Stimulated activated naive CD8-positive, alpha-beta T cell treated with anti-CD3 and anti-CD28 coated beads, Interleukin-15, amount 100 ng/mL, for 72 hours (primary cell): ENCODE measurements around the gene C1orf52.
"Not testable (repeated sequence)": the region's sequence is repeated elsewhere in the genome, so short reads cannot be mapped to it uniquely, and the experiment has no call there.

Experiments used
- ATAC-seq: fragments of 150-1000 bp; cut with Tn5 transposase; 2 replicates; pipeline ENCODE4 v1.10.0; 2021; ENCODE audit warnings: mild to moderate bottlenecking, moderate library complexity
- DNase-seq, 2 donors: peaks; one replicate each; pipeline ENCODE4 v3.0.0; 2021 to 2022
- H3K27ac Mint-ChIP-seq, 2 donors: one replicate each; pipeline ENCODE4 v1.8.0; 2022; ENCODE audit warnings: mild to moderate bottlenecking in 2 of 2, mixed read lengths in 2 of 2, moderate library complexity in 2 of 2
- H3K27me3 Mint-ChIP-seq: one replicate; pipeline ENCODE4 v1.8.0; 2022; ENCODE audit warnings: mixed read lengths
- H3K4me1 Mint-ChIP-seq: one replicate; pipeline ENCODE4 v1.8.0; 2022; ENCODE audit warnings: mild to moderate bottlenecking, mixed read lengths
- H3K4me3 Mint-ChIP-seq, 2 donors: one replicate each; pipeline ENCODE4 v1.8.0; 2022; ENCODE audit warnings: mild to moderate bottlenecking in 2 of 2, mixed read lengths in 2 of 2, moderate library complexity in 1 of 2
- H3K9me3 Mint-ChIP-seq, 2 donors: one replicate each; pipeline ENCODE4 v1.8.0; 2022; ENCODE audit warnings: mixed read lengths in 2 of 2

Gene C1orf52

DNA sequence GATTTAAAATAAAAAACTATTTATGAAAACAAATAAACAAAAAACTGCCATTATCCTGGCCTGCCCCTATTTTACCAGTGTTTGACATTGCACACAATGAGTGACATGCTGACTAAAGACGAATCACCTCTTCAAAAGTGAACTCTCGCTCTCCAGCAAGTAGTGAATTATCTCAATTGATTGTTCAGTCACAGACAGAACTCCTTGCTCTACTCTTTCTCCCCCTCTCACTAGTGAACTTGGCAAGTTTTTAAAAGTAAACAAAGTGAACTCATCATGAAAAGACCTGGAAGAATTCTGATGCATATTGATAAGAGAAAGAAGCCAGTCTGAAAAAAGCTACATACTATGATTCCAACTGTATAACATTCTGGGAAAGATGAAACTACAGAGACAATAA lies 4.7 kb upstream of the C1orf52 start:
- no peaks in the 10 kb centered on the region for H3K27me3 Mint-ChIP-seq
- no peak overlapping the region for H3K27ac Mint-ChIP-seq
- no peak overlapping the region for H3K4me3 Mint-ChIP-seq

DNA sequence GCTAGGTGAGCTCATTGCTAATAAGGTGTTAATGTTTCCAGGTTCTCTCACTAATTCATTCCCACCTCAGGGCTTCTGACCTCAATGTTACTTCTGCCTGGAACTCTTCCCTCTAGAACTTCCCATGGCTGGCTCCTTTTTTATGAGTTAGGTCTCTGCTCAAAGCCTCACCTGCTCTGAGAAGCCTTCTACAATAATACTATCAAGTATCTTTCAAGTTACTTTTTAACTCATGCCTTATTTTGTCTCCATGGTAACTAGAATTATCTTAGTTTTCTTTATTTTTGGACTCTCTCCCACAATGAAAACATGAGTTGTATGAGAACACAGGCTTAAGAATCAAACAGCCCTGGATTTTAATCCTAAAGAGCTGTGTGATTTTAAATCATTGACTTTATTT lies 3.5 kb upstream of the C1orf52 start:
- H3K27me3 Mint-ChIP-seq: no peaks in the 10 kb centered on the region
- no peak overlapping the region for H3K27ac Mint-ChIP-seq
- no peak overlapping the region for H3K4me3 Mint-ChIP-seq
- DNase-seq (no peak), ATAC-seq (no peak)
- no peaks in the 10 kb centered on the region for H3K9me3 Mint-ChIP-seq
- H3K4me1 Mint-ChIP-seq: peaks cover 16% of the 10 kb centered on the region

More for the DNA sequence above, 4.7 kb upstream of the C1orf52 start:
- Mint-ChIP-seq H3K9me3 (no peaks in the 10 kb centered on the region), H3K4me1 (peaks cover 9% of the 10 kb centered on the region)
- ATAC-seq (no peak), DNase-seq (no peak)

DNA sequence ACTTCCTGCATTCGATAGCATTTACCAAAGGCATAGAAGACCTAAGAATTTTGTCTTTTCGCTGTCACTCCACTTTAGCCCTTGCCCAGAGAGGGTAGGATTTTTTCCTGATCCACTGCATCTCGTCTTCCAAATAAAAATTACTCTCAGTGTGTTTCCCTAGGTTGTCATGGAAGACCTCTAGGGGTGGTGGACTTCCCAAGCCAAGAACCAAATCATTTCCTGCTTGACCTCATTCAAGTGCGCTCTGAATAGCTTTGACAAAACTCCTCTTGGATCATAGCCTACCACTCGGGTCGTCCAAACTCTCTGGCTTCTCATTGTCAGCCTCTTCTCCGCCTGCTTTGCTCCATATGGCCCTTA lies 431 bp upstream of the C1orf52 start:
- Mint-ChIP-seq H3K4me1 (peaks cover 41% of the 10 kb centered on the region), H3K27ac (peak overlapping the region in 1 of 2 donors; percentile 31), H3K27me3 (no peaks in the 10 kb centered on the region), H3K9me3 (no peaks in the 10 kb centered on the region), H3K4me3 (peak overlapping the region; percentile 96 to 98)
- ATAC-seq (no peak), DNase-seq (no peak)

DNA sequence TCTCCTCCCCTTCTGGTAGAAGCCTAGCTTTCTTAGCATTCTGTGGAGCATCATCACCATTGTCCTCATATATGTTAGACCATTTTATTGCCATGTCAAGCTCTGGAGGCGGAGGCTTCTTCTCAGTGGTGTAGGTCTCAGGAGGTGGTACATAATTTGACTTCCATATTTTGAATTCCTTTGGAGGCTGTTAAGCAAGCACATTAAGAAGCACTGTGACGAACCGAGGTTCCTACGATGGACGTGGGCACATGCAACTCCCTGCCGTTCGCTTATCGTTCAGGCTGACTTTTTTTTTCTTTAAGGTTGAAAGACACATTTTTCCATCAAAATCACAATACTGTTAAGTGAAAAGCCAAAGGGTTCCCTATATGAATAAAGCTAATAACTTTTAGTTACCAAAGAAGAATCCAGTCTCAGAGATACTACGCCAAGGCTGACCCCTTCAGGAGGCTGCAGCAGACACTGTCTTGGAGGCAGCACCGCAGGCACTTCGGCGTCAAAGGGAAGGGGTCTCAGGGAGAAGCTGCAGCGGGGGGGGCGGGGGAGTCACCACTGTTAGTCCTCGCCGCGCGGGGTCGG lies 835 bp downstream of the C1orf52 start:
- Mint-ChIP-seq H3K4me3 (peak overlapping the region; percentile 96 to 98), H3K4me1 (peaks cover 49% of the 10 kb centered on the region), H3K27ac (peak overlapping the region; percentile 86 to 98), H3K9me3 (no peaks in the 10 kb centered on the region), H3K27me3 (no peaks in the 10 kb centered on the region)
- DNase-seq: no peak
- no peak for ATAC-seq

DNA sequence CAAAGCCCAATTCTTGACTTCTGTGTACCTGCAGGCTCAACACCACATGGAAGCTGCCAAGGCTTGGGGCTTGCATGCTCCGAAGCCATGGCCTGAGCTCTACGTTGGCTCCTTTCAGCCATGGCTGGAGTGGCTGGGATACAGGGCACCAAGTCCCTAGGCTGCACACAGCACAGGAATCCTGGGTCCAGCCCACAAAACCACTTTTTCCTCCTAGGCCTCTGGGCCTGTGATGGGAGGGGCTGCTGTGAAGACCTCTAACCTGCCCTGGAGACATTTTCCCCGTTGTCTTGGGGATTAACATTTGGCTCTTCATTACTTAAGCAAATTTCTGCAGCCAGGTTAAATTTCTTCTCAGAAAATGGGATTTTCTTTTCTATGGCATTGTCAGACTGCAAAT lies 10.4 kb downstream of the C1orf52 start:
- Mint-ChIP-seq H3K4me1 (peaks cover 20% of the 10 kb centered on the region), H3K9me3 (peaks cover 9 to 15% of the 10 kb centered on the region in 2 donors)
- H3K4me3 Mint-ChIP-seq, ATAC-seq, H3K27me3 Mint-ChIP-seq, H3K27ac Mint-ChIP-seq, DNase-seq: not testable (repeated sequence)

DNA sequence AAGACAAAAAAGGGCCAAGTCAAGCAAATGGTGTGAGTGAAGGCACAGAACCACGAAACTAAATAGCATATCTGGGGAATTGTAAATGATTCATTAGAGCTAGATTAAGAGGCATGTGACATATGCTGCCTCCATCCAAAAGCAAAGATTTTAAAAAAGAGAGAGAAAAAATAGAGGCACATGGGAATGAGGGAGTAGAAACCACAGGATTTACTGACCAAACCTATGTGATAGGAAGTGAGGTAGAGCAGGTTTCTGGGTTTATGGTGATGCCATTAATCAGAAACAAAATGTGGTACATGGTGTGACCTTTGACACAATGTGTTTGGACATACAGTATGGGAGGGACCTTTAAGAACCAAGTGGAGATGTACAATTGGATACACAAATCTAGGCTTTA lies 13.6 kb downstream of the C1orf52 start:
- H3K9me3 Mint-ChIP-seq: peaks cover 9 to 15% of the 10 kb centered on the region in 2 donors
- H3K4me3 Mint-ChIP-seq: no peak overlapping the region
- DNase-seq (no peak), ATAC-seq (no peak)
- peaks cover 14% of the 10 kb centered on the region for H3K4me1 Mint-ChIP-seq
- no peaks in the 10 kb centered on the region for H3K27me3 Mint-ChIP-seq
- H3K27ac Mint-ChIP-seq: no peak overlapping the region

DNA sequence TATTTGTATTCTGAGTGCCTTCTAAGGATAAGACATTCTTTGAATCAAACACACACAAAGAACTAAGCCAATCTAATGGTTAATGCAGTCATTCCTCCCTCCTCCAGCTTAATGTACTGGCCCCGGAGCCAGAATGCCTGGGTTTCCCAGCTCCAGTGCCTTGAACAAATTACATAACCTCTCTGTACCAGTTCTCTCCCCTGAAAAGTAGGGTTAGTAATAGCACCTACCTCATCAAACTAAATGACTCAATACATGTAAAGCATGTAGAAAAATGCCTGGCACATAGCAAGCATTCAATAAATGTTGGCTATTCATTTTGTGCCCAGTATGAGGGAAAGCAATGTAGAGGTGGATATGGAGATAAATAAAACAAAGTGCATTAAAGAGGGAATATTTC lies 14.0 kb downstream of the C1orf52 start:
- no peak overlapping the region for H3K27ac Mint-ChIP-seq
- H3K27me3 Mint-ChIP-seq: no peaks in the 10 kb centered on the region
- no peak for ATAC-seq
- H3K9me3 Mint-ChIP-seq: peaks cover 9 to 15% of the 10 kb centered on the region in 2 donors
- H3K4me3 Mint-ChIP-seq: no peak overlapping the region
- DNase-seq: no peak
- peaks cover 17% of the 10 kb centered on the region for H3K4me1 Mint-ChIP-seq

DNA sequence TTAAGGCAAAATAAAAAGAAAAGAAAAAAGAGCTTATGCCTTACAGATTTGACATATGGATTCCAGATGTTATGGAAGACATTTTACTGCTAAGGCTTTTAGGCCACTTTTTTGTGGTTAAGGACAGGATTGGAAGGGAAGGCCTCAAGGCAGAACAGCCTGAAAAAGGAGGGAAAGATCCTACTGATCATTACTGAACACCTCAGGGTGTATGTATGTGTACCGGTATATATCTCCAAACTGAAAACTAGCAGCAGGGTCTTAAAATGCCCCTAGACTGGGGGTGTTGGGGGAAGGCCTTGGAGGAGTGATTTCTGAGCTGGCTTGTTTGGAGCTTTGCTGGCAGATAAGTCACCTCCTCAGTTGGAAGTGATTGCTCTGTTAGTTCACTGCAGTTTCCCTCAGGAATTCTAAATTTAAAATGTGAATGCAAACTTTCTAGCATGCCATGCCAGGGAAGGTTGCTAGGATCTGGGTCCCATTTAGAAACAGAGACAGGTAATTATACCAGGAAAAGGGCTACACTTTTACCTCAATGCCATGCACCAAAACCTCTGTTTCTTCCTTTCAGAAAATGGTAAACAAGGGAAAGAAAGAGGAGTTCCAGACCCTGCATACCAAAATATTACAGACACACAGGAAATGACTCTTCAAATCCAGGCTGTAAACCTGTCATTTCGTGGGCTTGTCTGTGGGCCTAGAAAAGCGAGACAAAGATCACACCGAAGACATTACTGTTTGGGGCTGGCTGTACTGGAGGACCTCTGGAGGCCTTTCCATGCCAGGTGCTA lies 15.0 kb downstream of the C1orf52 start:
- Mint-ChIP-seq H3K27ac (no peak overlapping the region), H3K27me3 (no peaks in the 10 kb centered on the region), H3K4me3 (no peak overlapping the region), H3K9me3 (peaks cover 4 to 11% of the 10 kb centered on the region in 2 donors), H3K4me1 (peaks cover 21% of the 10 kb centered on the region)
- no peak for DNase-seq
- ATAC-seq: no peak

DNA sequence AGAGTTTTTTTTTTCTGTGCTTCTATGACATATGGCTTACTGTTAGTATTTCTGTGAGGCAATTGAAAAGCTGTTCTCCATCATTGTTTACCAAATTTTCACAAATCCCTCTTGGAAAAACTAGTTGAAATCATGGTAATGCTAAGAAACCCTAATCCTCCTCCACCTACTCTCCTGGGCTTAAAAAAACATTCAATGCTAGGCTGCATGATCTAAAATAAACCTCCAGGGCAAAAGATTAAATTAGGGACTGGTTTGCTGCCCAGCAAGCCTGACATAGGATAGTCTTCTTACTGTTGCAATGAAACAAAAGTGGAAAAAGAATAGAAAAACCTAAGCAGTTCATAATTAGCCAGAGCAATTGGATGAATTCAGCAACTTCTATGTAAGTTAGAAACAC lies 16.1 kb downstream of the C1orf52 start:
- H3K4me3 Mint-ChIP-seq: no peak overlapping the region

DNA sequence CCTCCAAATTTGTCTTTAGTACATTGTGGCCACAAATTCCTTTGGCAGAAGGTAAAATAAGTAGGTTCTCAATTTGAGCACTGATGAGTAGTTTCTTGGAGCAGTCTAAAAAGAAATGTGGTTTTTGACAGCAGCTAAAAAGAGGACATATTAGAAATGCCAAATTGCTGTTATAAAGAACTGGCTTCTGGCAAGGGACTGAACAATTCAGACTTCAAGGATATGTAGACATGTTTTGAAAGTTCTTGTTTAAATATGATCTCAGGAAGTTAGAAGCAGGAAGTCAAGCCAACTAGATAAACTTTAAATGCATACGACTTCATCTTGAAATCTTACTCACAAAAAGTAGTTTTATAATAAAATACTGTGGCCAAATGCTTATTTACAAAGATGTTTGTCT lies 18.8 kb downstream of the C1orf52 start:
- peaks cover 21% of the 10 kb centered on the region for H3K4me1 Mint-ChIP-seq
- DNase-seq: no peak
- no peak overlapping the region for H3K4me3 Mint-ChIP-seq
- no peak overlapping the region for H3K27ac Mint-ChIP-seq
- no peaks in the 10 kb centered on the region for H3K9me3 Mint-ChIP-seq
- H3K27me3 Mint-ChIP-seq: no peaks in the 10 kb centered on the region
- ATAC-seq: no peak

More for the DNA sequence above, 16.1 kb downstream of the C1orf52 start:
- ATAC-seq: no peak
- Mint-ChIP-seq H3K27ac (no peak overlapping the region), H3K4me1 (peaks cover 21% of the 10 kb centered on the region), H3K27me3 (no peaks in the 10 kb centered on the region), H3K9me3 (peaks cover 0 to 5% of the 10 kb centered on the region in 2 donors)
- DNase-seq: no peak

DNA sequence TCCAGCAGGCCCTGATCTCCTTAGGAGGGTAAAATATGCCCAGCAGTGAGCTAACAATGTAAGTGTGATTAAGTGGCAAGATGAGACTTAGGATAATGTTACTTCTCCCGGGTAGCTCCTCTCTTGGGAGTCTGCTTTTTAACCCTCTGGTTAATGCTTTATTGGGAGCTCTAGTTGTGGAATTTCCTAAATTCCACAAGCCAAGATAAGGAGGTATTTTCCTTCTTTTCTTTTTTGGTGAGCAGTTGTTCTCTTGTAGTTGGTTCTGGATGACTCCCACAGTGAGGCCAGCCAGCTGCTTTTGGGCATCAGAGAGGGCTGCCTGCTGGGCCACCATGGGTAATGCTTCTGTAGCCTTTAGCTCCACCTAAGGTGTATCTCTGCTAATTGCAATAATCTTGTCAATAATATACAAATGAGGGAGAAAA lies 19.3 kb downstream of the C1orf52 start:
- Mint-ChIP-seq H3K27ac (no peak overlapping the region), H3K9me3 (no peaks in the 10 kb centered on the region), H3K4me1 (peaks cover 21% of the 10 kb centered on the region), H3K4me3 (no peak overlapping the region), H3K27me3 (no peaks in the 10 kb centered on the region)
- ATAC-seq: peak; percentile 91
- peak in 1 of 2 donors; percentile 31 for DNase-seq

DNA sequence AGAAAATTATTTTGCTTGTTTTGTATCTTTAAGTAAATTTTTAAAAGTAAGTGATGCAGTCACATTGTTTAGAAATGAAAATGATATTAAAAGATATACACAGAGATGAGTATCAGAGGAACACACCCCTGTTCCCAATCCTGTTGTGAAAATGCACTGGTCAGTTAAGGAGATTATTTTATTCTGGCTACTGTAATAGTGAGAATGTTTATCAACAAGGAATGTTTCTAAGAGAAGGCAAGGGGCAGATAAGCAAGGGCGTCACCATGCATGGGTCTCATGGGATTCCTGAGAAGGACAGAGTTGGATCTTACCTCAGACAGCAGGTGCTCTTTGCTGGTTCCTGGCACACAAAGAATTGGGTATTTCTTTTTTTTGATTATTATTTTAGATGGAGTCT lies 21.8 kb downstream of the C1orf52 start:
- Mint-ChIP-seq H3K4me1 (peaks cover 13% of the 10 kb centered on the region), H3K9me3 (no peaks in the 10 kb centered on the region), H3K4me3 (no peak overlapping the region), H3K27me3 (no peaks in the 10 kb centered on the region), H3K27ac (no peak overlapping the region)
- DNase-seq (no peak), ATAC-seq (no peak)

DNA sequence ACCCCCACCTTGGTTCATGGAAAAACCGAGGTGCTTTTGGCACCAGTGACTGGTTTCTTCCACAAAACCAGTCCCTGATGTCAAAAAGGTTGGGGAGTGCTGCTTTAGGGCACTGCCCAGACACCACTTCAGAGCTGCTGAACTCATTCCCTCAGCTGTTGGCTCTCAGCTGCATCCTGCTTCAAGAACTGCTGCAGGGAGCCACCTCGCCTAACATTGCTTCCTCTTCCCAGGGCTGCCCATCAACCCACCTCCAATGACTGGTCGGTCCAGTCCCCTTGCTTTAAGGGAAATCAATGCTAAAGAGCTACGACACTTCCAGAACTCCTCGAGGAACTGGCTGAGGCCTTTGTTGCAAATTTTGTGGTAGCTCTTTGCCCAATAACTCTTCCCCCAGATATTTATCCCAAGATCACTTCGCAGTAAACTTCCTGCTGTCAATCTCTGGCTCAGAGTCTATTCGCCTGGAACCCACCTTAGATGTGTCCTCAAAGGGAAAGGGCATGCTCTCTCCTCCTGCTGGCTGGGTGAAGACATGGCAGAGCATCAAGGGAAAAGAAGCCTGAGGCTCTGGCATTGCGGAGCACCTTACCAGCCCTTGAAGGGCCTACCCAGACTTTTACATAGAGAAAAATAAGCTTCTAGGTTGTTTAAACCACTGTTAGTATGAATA lies 29.0 kb downstream of the C1orf52 start:
- peak; percentile 57 for ATAC-seq
- Mint-ChIP-seq H3K4me1 (peaks cover 5% of the 10 kb centered on the region), H3K27me3 (no peaks in the 10 kb centered on the region), H3K4me3 (no peak overlapping the region), H3K27ac (no peak overlapping the region), H3K9me3 (no peaks in the 10 kb centered on the region)
- DNase-seq: no peak

DNA sequence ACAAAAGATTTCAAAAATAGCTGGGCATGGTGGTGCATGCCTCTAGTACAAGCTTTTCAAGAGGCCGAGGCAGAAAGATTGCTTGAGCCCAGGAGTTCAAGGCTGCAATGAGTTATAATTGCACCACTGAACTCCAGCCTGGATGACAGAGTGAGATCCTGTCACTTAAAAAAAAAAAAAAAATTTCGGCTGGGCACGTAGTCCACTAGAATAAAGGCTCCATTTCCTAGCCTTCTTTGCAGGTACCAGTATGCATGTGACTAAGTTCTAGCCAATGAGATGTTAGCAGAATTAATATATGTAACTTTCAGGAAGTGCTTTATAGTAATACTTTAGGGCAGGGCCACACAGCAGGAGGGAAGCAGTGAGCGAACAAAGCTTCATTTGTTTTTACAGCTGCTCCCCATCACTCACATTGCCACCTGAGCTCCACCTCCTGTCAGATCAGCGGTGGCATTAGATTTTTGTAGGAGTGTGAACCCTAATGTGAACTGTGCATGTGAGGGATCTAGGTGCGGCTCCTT lies 29.8 kb downstream of the C1orf52 start:
- Mint-ChIP-seq H3K4me1 (peaks cover 5% of the 10 kb centered on the region), H3K4me3 (no peak overlapping the region), H3K9me3 (no peaks in the 10 kb centered on the region), H3K27me3 (no peaks in the 10 kb centered on the region), H3K27ac (no peak overlapping the region)
- DNase-seq (no peak), ATAC-seq (no peak)

DNA sequence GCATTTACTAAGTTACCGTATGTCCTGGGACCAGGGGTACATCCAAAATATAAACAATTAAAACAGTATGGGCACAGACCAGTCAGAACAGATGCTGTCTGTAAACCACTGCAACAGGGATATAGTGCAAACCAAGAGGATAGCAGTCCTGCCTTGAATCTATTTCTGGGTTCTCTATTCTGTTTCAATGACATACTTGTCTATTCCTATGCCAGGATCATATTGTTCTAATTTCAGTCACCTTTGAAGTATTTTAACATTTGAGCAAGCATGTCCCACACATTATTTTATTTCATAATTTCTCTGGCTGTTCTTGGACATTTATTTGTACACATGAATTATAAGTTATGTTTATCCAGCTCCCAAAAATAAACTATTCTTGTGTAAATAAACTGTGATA lies 30.5 kb downstream of the C1orf52 start:
- no peak overlapping the region for H3K27ac Mint-ChIP-seq
- DNase-seq (no peak), ATAC-seq (no peak)
- no peaks in the 10 kb centered on the region for H3K9me3 Mint-ChIP-seq
- H3K4me3 Mint-ChIP-seq: no peak overlapping the region
- no peaks in the 10 kb centered on the region for H3K27me3 Mint-ChIP-seq
- H3K4me1 Mint-ChIP-seq: peaks cover 5% of the 10 kb centered on the region
